Measurements from ENCODE around the gene STIMATE.

STIMATE gene

DNA sequence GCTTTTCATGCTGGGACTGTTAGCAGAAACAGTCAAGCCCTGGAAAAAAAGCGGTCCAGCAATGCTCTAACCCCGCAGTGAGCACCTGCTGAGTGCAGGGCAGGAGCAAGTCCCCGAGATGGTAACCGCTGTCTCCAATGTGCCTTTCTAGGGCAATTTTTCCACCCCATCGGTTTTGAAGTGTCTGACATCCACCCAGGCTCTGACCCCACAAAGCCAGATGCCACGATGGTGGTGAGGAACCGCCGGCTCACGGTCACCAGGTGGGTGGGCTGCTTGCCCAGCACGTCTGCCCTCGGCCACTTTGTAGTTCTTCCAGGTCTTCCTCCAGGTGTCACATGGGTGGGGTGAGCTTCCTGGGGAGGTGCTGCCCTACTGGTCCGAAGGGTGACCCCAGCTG lies 106.0 kb downstream of the STIMATE start:
- DNase-seq (ENCODE audit: low read depth): no peak

DNA sequence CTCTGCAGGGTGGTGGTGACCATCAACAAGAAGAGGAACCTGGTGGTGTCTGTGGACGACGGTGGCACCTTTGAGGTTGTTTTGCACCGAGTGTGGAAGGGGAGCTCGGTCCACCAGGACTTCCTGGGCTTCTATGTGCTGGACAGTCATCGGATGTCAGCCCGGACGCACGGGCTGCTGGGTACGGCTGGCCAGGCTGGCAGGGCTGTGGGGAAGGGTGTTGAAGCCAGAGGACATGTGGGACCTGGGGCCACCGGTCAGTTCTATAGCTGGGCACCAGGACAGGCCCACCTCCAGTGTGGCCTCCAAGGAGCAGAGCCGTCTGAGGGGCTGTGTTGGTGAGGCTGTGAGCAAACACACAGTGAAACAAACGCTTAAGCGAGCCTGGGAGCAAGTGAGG lies 106.6 kb downstream of the STIMATE start:
- DNase-seq (ENCODE audit: low read depth): no peak

DNA sequence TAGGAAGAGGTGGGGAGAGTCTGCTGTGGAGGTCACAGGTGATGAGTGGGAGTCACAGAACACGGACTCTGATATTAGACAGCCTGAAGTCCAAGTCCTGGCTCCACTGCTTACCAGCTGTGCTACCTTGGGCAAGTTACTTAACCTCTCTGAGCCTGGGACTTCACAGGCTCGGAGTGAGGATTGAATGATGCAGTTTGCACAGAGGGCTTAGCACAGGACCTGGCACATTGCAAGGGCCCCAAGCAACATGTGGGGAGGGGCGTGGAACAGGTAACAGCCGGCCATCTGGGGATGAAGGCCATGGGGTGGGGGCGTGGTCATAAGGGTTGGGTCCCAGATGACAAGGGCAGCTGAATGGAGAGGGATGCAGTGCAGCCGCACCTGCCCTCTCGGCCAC lies 107.0 kb downstream of the STIMATE start:
- no peak for DNase-seq (ENCODE audit: low read depth)

DNA sequence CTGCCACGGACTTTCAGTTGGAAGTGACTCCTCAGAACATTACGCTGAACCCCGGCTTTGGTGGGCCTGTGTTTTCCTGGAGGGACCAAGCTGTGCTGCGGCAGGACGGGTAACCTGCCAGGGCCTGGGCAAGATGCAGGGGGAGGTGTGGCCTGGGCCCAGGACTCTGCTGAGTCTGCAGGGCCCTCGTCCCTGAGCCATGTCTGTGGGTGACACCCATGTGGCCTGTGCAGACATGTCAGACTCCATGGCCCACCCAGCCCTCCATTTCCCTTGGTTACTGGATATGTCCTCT lies 107.7 kb downstream of the STIMATE start:
- no peak for DNase-seq (ENCODE audit: low read depth)

DNA sequence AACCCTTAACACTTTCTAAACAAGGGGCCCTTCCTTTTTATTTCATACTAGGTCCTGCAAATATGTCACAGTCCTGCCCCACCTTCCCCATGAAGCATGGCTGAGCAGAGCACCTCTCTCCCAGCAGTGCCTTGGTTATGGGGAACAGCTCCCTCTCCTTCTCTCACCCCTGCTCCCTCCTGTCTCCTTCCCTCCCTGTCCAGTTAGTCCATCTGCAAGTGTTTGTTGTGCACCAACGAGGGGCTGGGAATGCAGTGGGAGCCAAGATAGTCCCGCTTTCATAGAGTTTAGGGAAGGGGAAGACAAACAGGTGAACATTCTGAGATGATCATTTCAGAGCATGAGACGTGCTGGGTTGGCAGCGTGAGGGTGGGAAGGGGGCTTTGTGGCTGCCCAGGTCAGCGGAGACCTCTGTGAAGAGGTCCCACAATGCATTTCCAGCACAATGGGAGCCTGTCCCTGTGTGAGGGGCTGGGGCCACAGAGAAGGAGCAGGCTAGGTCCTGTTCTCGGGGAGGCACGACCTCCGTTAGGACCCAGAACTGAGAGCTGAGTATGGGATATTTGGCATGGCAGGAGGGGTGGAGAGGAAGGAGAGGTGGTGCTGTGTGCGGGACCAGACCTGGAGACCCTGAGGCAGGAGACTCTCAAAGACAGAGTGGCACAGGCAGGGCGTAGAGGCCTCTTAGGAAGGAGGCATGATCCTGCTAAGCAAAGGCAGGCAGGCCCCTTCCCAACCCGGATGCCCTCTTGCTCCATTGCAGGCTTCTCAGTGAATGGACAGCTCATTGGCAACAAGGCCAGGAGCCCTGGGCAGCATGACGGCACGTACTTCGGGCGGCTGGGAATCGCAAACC lies 108.2 kb downstream of the STIMATE start:
- no peak for DNase-seq (ENCODE audit: low read depth)

DNA sequence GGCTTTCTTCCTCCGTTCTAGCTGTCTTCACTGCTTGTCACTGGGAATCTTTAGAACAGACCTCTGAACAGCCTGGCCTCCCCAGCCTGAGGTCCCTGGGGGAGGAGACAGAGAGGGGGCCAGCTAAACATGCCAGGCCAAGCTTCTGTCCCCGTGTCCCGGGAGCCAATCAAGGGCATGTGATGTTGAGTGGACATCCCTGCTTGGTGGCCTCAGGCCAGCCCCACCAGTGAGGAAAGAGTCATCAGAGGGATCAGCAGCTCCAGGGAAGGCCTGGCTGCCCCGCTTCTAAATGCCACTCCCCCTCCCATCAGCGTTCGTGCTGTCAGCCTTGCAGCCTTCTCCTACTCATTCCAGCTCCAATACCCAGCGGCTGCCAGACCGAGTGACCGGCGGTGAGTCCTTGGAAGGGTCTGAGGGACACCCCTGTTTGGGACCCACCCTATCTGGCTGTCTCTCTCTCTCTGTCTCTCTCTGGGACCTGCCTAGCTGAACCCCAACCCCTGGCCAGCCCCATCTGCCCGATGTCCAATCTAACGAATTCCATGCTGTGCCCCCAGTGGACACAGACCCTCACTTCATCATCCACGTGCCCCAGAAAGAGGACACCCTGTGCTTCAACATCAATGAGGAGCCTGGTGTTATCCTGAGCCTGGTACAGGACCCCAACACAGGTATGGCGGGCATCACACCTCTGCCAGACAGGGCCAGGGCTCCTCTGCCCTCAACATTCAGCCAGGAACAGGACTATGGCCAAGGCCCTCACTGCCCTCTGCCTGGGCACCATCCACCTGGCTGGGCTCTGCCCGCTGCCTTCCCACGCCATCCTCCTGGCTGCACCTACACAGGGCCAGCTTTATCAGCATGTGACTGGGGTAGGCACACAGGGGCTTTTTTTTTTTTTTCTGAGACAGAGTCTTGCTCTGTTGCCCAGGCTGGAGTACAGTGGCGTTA lies 109.4 kb downstream of the STIMATE start:
- no peak for DNase-seq (ENCODE audit: low read depth)

DNA sequence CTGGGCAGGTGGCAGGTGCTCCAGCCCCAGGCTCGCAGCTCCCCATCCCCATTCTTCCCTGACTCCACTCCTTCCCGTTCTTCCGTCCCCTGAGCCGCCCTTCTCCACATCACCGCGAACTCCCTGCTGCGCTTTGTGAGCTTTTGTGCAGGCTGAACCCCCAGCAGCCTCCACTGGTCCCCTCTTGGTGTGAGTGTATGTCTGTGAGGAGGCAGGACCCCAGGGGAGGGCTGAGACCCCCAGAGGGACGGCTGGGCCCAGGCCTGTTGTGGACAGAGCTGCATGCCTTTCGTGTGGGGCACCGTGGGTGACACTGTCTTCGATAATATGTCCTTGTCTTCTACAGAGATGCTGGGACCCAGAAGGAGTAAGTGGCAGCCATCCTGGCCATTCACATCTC lies 110.1 kb downstream of the STIMATE start:
- DNase-seq (ENCODE audit: low read depth): no peak

Data from GM04504 (cell line).